ENCODE data around the gene EPHB6.

The EPHB6 gene

GRCh38 chr7:142890874-142891485 lies 36.1 kb downstream of the EPHB6 start:
- TF ChIP-seq POLR2A (IDR thresholded peaks at IDR 0.05; ENCODE audit: extremely low read depth, insufficient read length) (no peak), MYC (IDR thresholded peaks at IDR 0.05; ENCODE audit: low read depth, low read length) (no peak), CTCF (IDR thresholded peaks at IDR 0.05; ENCODE audit: low read depth, low read length) (no peak), MAX (IDR thresholded peaks at IDR 0.05; ENCODE audit: low read depth, low read length) (no peak)
- DNase-seq (ENCODE audit: low read depth) = no peak
- H3K4me3 ChIP-seq (ENCODE audit: low read depth, low read length) = no peak overlapping the region

- no peak for TF ChIP-seq MAX (IDR thresholded peaks at IDR 0.05; ENCODE audit: low read depth, low read length)
- no peak for TF ChIP-seq CTCF (IDR thresholded peaks at IDR 0.05; ENCODE audit: low read depth, low read length)
- no peak for TF ChIP-seq MYC (IDR thresholded peaks at IDR 0.05; ENCODE audit: low read depth, low read length)
- no peak for TF ChIP-seq POLR2A (IDR thresholded peaks at IDR 0.05; ENCODE audit: extremely low read depth, insufficient read length)
- no peak for DNase-seq (ENCODE audit: low read depth)
- no peak overlapping the region for H3K4me3 ChIP-seq (ENCODE audit: low read depth, low read length)
Observed at GRCh38 chr7:142891490-142892082, 36.7 kb downstream of the EPHB6 start.

- TF ChIP-seq CTCF (IDR thresholded peaks at IDR 0.05; ENCODE audit: low read depth, low read length) = no peak
- TF ChIP-seq MYC (IDR thresholded peaks at IDR 0.05; ENCODE audit: low read depth, low read length) = no peak
- TF ChIP-seq MAX (IDR thresholded peaks at IDR 0.05; ENCODE audit: low read depth, low read length) = no peak
- TF ChIP-seq POLR2A (IDR thresholded peaks at IDR 0.05; ENCODE audit: extremely low read depth, insufficient read length) = no peak
- no peak for DNase-seq (ENCODE audit: low read depth)
- H3K4me3 ChIP-seq (ENCODE audit: low read depth, low read length) = no peak overlapping the region
Observed at GRCh38 chr7:142892951-142893350, 38.1 kb downstream of the EPHB6 start.

GRCh38 chr7:142894112-142894984 lies 39.5 kb downstream of the EPHB6 start:
- DNase-seq (ENCODE audit: low read depth) = no peak
- no peak overlapping the region for H3K4me3 ChIP-seq (ENCODE audit: low read depth, low read length)
- TF ChIP-seq MAX (IDR thresholded peaks at IDR 0.05; ENCODE audit: low read depth, low read length) = no peak
- TF ChIP-seq MYC (IDR thresholded peaks at IDR 0.05; ENCODE audit: low read depth, low read length) = no peak
- TF ChIP-seq POLR2A (IDR thresholded peaks at IDR 0.05; ENCODE audit: extremely low read depth, insufficient read length) = no peak
- no peak for TF ChIP-seq CTCF (IDR thresholded peaks at IDR 0.05; ENCODE audit: low read depth, low read length)

GRCh38 chr7:142894985-142895593 lies 40.2 kb downstream of the EPHB6 start:
- H3K4me3 ChIP-seq (ENCODE audit: low read depth, low read length) = no peak overlapping the region
- TF ChIP-seq MYC (IDR thresholded peaks at IDR 0.05; ENCODE audit: low read depth, low read length) (no peak), MAX (IDR thresholded peaks at IDR 0.05; ENCODE audit: low read depth, low read length) (no peak), CTCF (IDR thresholded peaks at IDR 0.05; ENCODE audit: low read depth, low read length) (no peak), POLR2A (IDR thresholded peaks at IDR 0.05; ENCODE audit: extremely low read depth, insufficient read length) (no peak)
- DNase-seq (ENCODE audit: low read depth) = no peak

Measured in NB4 (cell line).